Astrocyte (in vitro differentiated cells and primary cell): Measurements from ENCODE around the gene KDM4B. TPM values are rescaled to one million over a fixed set of nuclear protein-coding genes. Genes with fewer than 3 reads are reported as not detected.
"Not testable (repeated sequence)": the region's sequence is repeated elsewhere in the genome, so short reads cannot be mapped to it uniquely, and the experiment has no call there.

ENCODE experiments used
- DNase-seq: peaks from one replicate; pipeline ENCODE4 v3.0.0-alpha.2; 2010; ENCODE audit warnings: low read depth
- FAIRE-seq: peaks from 2 replicates; lab custom pipeline; 2011; peaks lifted over from hg19 to GRCh38; lab: Jason Lieb, UNC
- H2AFZ ChIP-seq: 2 replicates; pipeline ENCODE4 v1.6.0; 2012; ENCODE audit warnings: low read depth, low read length, inconsistent platforms
- H3K27ac ChIP-seq: 2 replicates; pipeline ENCODE4 v1.5.1; 2011; ENCODE audit warnings: low read depth, low read length, inconsistent platforms
- H3K27me3 ChIP-seq: 2 replicates; pipeline ENCODE4 v1.6.0; 2011; ENCODE audit warnings: low read length, inconsistent platforms; ENCODE audit not compliant: insufficient read depth
- H3K36me3 ChIP-seq: 2 replicates; pipeline ENCODE4 v1.5.1; 2011; ENCODE audit warnings: low read length, inconsistent platforms; ENCODE audit not compliant: insufficient read depth
- H3K4me1 ChIP-seq: 2 replicates; pipeline ENCODE4 v1.5.1; 2011; ENCODE audit warnings: low read length, inconsistent platforms; ENCODE audit not compliant: insufficient read depth
- H3K4me2 ChIP-seq: 2 replicates; pipeline ENCODE4 v1.6.0; 2012; ENCODE audit warnings: low read length, inconsistent platforms
- H3K4me3 ChIP-seq: 2 replicates; pipeline ENCODE4 v1.5.1; 2011; ENCODE audit warnings: low read depth, mild to moderate bottlenecking, low read length, inconsistent platforms; ENCODE audit not compliant: insufficient read depth
- H3K79me2 ChIP-seq: 2 replicates; pipeline ENCODE4 v1.6.0; 2012; ENCODE audit warnings: mild to moderate bottlenecking, low read length, inconsistent platforms; ENCODE audit not compliant: insufficient read depth
- H3K9ac ChIP-seq: 2 replicates; pipeline ENCODE4 v1.6.0; 2012; ENCODE audit warnings: mild to moderate bottlenecking, low read length, inconsistent platforms
- H3K9me3 ChIP-seq: 2 replicates; pipeline ENCODE4 v1.5.1; 2012; ENCODE audit warnings: low read depth, mild to moderate bottlenecking, low read length, inconsistent platforms; ENCODE audit not compliant: insufficient read depth
- H4K20me1 ChIP-seq: 2 replicates; pipeline ENCODE4 v1.6.0; 2012; ENCODE audit warnings: low read length, inconsistent platforms; ENCODE audit not compliant: insufficient read depth
- H3K27ac Mint-ChIP-seq: one replicate; pipeline ENCODE4 v1.8.0; 2021; ENCODE audit warnings: mild to moderate bottlenecking, mixed read lengths; ENCODE audit not compliant: unreplicated experiment
- H3K27me3 Mint-ChIP-seq: one replicate; pipeline ENCODE4 v1.8.0; 2021; ENCODE audit warnings: low read depth, mixed read lengths; ENCODE audit not compliant: unreplicated experiment
- H3K36me3 Mint-ChIP-seq: one replicate; pipeline ENCODE4 v1.8.0; 2021; ENCODE audit warnings: low read depth, mixed read lengths; ENCODE audit not compliant: unreplicated experiment
- H3K4me1 Mint-ChIP-seq: one replicate; pipeline ENCODE4 v1.8.0; 2021; ENCODE audit warnings: low read depth, mixed read lengths; ENCODE audit not compliant: unreplicated experiment
- H3K4me3 Mint-ChIP-seq: one replicate; pipeline ENCODE4 v1.8.0; 2021; ENCODE audit warnings: mild to moderate bottlenecking, moderate library complexity, mixed read lengths; ENCODE audit not compliant: unreplicated experiment
- H3K9me3 Mint-ChIP-seq: one replicate; pipeline ENCODE4 v1.8.0; 2021; ENCODE audit warnings: mild to moderate bottlenecking, mixed read lengths; ENCODE audit not compliant: unreplicated experiment
- EZH2 ChIP-seq: IDR thresholded peaks from 2 replicates; pipeline ENCODE4 v1.6.1; 2012; ENCODE audit warnings: mild to moderate bottlenecking, low read length, inconsistent platforms; ENCODE audit not compliant: insufficient read depth
- total RNA-seq: library from RNA; stranded (reverse); gene quantifications from 2 replicates; pipeline ENCODE4 v1.2.1, GENCODE V29; 2021
- TF ChIP-seq, protein P1 (sequence below): IDR thresholded peaks from 2 replicates; pipeline ENCODE4 v1.5.1; 2011; ENCODE audit warnings: low read depth, mild to moderate bottlenecking, inconsistent platforms, low read length, moderate library complexity; ENCODE audit not compliant: insufficient read depth

The KDM4B gene
- total RNA-seq, 1 donor from 2014 or later: 55.2 TPM

DNA sequence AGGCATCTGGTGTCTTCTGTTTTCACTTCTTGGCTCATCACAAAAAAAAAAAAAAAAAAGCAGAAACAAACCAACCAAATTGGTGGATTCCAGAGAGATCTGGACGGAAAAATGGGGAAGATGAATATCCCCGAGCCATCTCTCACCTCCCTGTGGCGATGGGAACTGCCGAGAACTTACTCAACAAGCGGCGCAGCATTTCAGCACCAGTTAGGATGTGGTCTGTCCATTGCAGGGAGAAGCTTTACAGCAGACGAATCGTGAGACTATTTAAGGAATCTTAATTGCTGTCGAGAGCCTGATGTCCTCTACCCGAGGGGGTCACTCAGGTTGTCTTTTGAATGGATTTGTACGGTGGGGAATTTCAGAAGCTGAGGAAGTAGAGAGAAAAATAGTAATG is 17.3 kb upstream of the KDM4B start:
- Histone ChIP-seq H3K4me2 (no peak overlapping the region), H3K27me3 (no peaks in the 10 kb centered on the region), H3K9me3 (no peaks in the 10 kb centered on the region), H3K4me1 (no peaks in the 10 kb centered on the region), H3K9ac (no peak overlapping the region), H3K27ac (no peak overlapping the region), H3K79me2 (peaks cover 3% of the 10 kb centered on the region), H2AFZ (no peak overlapping the region), H3K4me3 (no peak overlapping the region), H4K20me1 (peaks cover 21% of the 10 kb centered on the region), H3K36me3 (peaks cover 44% of the 10 kb centered on the region)
- H3K9me3 Mint-ChIP-seq: no peaks in the 10 kb centered on the region
- DNase-seq (no peak), FAIRE-seq (no peak)
- peaks cover 19% of the 10 kb centered on the region for H3K36me3 Mint-ChIP-seq
- no peaks in the 10 kb centered on the region for H3K27me3 Mint-ChIP-seq
- no peak overlapping the region for H3K27ac Mint-ChIP-seq
- TF ChIP-seq, protein P1, sequence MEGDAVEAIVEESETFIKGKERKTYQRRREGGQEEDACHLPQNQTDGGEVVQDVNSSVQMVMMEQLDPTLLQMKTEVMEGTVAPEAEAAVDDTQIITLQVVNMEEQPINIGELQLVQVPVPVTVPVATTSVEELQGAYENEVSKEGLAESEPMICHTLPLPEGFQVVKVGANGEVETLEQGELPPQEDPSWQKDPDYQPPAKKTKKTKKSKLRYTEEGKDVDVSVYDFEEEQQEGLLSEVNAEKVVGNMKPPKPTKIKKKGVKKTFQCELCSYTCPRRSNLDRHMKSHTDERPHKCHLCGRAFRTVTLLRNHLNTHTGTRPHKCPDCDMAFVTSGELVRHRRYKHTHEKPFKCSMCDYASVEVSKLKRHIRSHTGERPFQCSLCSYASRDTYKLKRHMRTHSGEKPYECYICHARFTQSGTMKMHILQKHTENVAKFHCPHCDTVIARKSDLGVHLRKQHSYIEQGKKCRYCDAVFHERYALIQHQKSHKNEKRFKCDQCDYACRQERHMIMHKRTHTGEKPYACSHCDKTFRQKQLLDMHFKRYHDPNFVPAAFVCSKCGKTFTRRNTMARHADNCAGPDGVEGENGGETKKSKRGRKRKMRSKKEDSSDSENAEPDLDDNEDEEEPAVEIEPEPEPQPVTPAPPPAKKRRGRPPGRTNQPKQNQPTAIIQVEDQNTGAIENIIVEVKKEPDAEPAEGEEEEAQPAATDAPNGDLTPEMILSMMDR: no peak
- TF ChIP-seq EZH2: no peak
- no peaks in the 10 kb centered on the region for H3K4me1 Mint-ChIP-seq
- H3K4me3 Mint-ChIP-seq: no peak overlapping the region

DNA sequence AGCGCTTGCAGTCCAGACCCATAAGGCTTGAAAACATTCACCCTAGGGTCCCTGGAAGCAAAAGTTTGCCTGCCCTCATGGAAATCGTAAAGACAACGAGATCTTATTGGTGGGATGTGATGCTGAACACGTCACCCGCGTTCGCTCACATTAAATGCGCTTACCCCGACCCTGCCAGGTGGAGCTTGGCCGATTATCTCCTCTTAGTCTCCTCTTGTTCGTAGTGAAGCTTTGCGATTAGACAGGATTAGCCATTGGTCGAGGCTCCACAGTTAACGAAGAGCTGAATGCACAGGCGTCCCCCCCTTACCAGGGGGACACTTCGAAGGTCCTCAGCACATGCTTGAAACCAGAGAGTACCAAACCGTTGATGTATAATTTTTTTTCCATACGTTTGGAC is 16.0 kb upstream of the KDM4B start:
- Histone ChIP-seq H3K27ac (no peak overlapping the region), H3K9me3 (no peaks in the 10 kb centered on the region), H2AFZ (no peak overlapping the region), H3K4me3 (no peak overlapping the region), H3K27me3 (no peaks in the 10 kb centered on the region), H3K79me2 (peaks cover 3% of the 10 kb centered on the region), H4K20me1 (peaks cover 20% of the 10 kb centered on the region), H3K4me1 (no peaks in the 10 kb centered on the region), H3K4me2 (no peak overlapping the region), H3K36me3 (peaks cover 39% of the 10 kb centered on the region), H3K9ac (no peak overlapping the region)
- FAIRE-seq (no peak), DNase-seq (no peak)
- Mint-ChIP-seq H3K27me3 (no peaks in the 10 kb centered on the region), H3K27ac (no peak overlapping the region), H3K36me3 (peaks cover 20% of the 10 kb centered on the region), H3K9me3 (no peaks in the 10 kb centered on the region), H3K4me1 (no peaks in the 10 kb centered on the region), H3K4me3 (no peak overlapping the region)
- TF ChIP-seq, protein P1: no peak
- TF ChIP-seq EZH2: no peak

DNA sequence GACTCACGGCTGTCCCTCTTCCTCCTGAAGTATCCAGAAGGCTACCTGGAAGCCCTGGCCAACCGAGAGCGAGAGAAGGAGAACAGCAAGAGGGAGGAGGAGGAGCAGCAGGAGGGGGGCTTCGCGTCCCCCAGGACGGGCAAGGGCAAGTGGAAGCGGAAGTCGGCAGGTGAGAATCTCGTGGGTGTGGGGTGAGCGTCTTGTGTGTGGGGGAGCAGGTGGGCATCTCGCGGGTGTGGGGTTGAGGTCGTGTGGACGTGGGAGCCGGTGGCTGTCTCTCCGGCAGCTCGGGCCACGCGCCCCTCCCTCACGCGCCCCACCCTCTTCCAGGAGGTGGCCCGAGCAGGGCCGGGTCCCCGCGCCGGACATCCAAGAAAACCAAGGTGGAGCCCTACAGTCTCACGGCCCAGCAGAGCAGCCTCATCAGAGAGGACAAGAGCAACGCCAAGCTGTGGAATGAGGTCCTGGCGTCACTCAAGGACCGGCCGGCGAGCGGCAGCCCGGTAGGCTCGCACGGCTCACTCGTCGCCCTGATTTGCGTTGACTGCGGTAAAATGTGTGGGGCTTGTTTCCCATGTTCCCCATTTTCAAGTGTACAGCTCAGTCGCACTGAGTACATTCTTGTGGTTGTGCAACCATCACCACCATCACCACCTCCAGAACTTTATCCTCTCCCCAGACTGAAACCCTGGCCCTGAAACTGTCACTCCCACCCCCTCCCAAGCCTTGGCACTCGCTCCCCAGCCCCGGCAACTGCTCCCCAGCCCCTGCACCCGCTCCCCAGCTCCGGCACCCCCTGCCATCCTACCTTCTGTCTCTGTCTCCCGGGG is 14.4 kb upstream of the KDM4B start:
- not testable (repeated sequence) for DNase-seq, H3K4me1 ChIP-seq, H2AFZ ChIP-seq, H3K9ac ChIP-seq, H3K27me3 Mint-ChIP-seq, H3K27ac ChIP-seq, H3K27ac Mint-ChIP-seq, H3K4me1 Mint-ChIP-seq, H3K27me3 ChIP-seq, H3K9me3 ChIP-seq, H3K4me3 Mint-ChIP-seq, H3K9me3 Mint-ChIP-seq, FAIRE-seq, H3K79me2 ChIP-seq, H3K4me2 ChIP-seq, H3K4me3 ChIP-seq
- H3K36me3 Mint-ChIP-seq: peaks cover 18% of the 10 kb centered on the region
- Histone ChIP-seq H4K20me1 (peaks cover 25% of the 10 kb centered on the region), H3K36me3 (peaks cover 35% of the 10 kb centered on the region)
